Glutamatergic neuron (in vitro differentiated cells): ENCODE data around the gene TSC22D4. TPM values are rescaled to one million over a fixed set of nuclear protein-coding genes. Genes with fewer than 3 reads are reported as not detected.
A peak's percentile ranks its signal among the peaks of the same experiment; 100 is the strongest.
"Not testable (repeated sequence)": the region's sequence is repeated elsewhere in the genome, so short reads cannot be mapped to it uniquely, and the experiment has no call there.

ENCODE experiments used
- DNase-seq: peaks from one replicate; pipeline ENCODE4 v3.0.0; 2022
- H3K27ac Mint-ChIP-seq: one replicate; pipeline ENCODE4 v1.8.0; 2020; ENCODE audit warnings: mild to moderate bottlenecking, mixed read lengths, inconsistent platforms; ENCODE audit not compliant: unreplicated experiment
- H3K27me3 Mint-ChIP-seq: one replicate; pipeline ENCODE4 v1.8.0; 2020; ENCODE audit warnings: mild to moderate bottlenecking, moderate library complexity, mixed read lengths, inconsistent platforms; ENCODE audit not compliant: unreplicated experiment
- H3K36me3 Mint-ChIP-seq: one replicate; pipeline ENCODE4 v1.8.0; 2020; ENCODE audit warnings: mild to moderate bottlenecking, mixed read lengths, inconsistent platforms; ENCODE audit not compliant: unreplicated experiment
- H3K4me1 Mint-ChIP-seq: one replicate; pipeline ENCODE4 v1.8.0; 2020; ENCODE audit warnings: mild to moderate bottlenecking, low read depth, mixed read lengths, inconsistent platforms; ENCODE audit not compliant: unreplicated experiment
- H3K4me3 Mint-ChIP-seq: one replicate; pipeline ENCODE4 v1.8.0; 2020; ENCODE audit warnings: mild to moderate bottlenecking, mixed read lengths, inconsistent platforms; ENCODE audit not compliant: unreplicated experiment
- H3K9me3 Mint-ChIP-seq: one replicate; pipeline ENCODE4 v1.8.0; 2020; ENCODE audit warnings: mild to moderate bottlenecking, moderate library complexity, mixed read lengths, inconsistent platforms; ENCODE audit not compliant: unreplicated experiment
- CTCF ChIP-seq: fragments of 200-600 bp; sonication (generic); IDR thresholded peaks from one replicate; pipeline ENCODE4 v1.5.0; 2021; ENCODE audit not compliant: partially characterized antibody, unreplicated experiment
- total RNA-seq: library from RNA; stranded (reverse); fragmentation: NEBNext Ultra II Directional; extraction: Animal tissue kit (Norgen Biotek cat#: 25700); gene quantifications from one replicate; pipeline ENCODE4 v1.2.1, GENCODE V29; 2021; ENCODE audit not compliant: unreplicated experiment

The TSC22D4 gene
- total RNA-seq, 1 donor from 2014 or later: 39.6 TPM

- Mint-ChIP-seq H3K4me3 (no peak overlapping the region), H3K4me1 (peaks cover 2% of the 10 kb centered on the region), H3K36me3 (no peaks in the 10 kb centered on the region), H3K9me3 (no peaks in the 10 kb centered on the region), H3K27ac (peak overlapping the region; percentile 69), H3K27me3 (peaks cover 3% of the 10 kb centered on the region)
- DNase-seq: no peak
- TF ChIP-seq CTCF: no peak
These were observed 35.7 kb downstream of the TSC22D4 start for GRCh38 chr7:100443096-100443840.

GRCh38 chr7:100441641-100442535 is 37.1 kb downstream of the TSC22D4 start:
- DNase-seq: no peak
- no peak overlapping the region for H3K4me3 Mint-ChIP-seq
- no peak for TF ChIP-seq CTCF
- H3K9me3 Mint-ChIP-seq: no peaks in the 10 kb centered on the region
- H3K4me1 Mint-ChIP-seq: peaks cover 2% of the 10 kb centered on the region
- H3K27ac Mint-ChIP-seq: no peak overlapping the region
- no peaks in the 10 kb centered on the region for H3K36me3 Mint-ChIP-seq
- peaks cover 3% of the 10 kb centered on the region for H3K27me3 Mint-ChIP-seq

GRCh38 chr7:100439244-100439643 is 39.8 kb downstream of the TSC22D4 start:
- not testable (repeated sequence) for H3K27ac Mint-ChIP-seq, H3K4me1 Mint-ChIP-seq, H3K36me3 Mint-ChIP-seq, DNase-seq, H3K9me3 Mint-ChIP-seq, H3K4me3 Mint-ChIP-seq, H3K27me3 Mint-ChIP-seq

GRCh38 chr7:100438731-100439130 is 40.3 kb downstream of the TSC22D4 start:
- H3K27me3 Mint-ChIP-seq, H3K36me3 Mint-ChIP-seq, H3K4me1 Mint-ChIP-seq, H3K4me3 Mint-ChIP-seq, DNase-seq, H3K27ac Mint-ChIP-seq, H3K9me3 Mint-ChIP-seq: not testable (repeated sequence)

- Mint-ChIP-seq H3K9me3 (peaks cover 8% of the 10 kb centered on the region), H3K4me3 (no peak overlapping the region), H3K27me3 (peaks cover 5% of the 10 kb centered on the region), H3K4me1 (peaks cover 8% of the 10 kb centered on the region), H3K36me3 (no peaks in the 10 kb centered on the region), H3K27ac (no peak overlapping the region)
- TF ChIP-seq CTCF: no peak
- DNase-seq: no peak
These were observed 40.8 kb downstream of the TSC22D4 start for GRCh38 chr7:100438172-100438571.
